ENCODE data around the gene RPS2. TPM values are rescaled to one million over a fixed set of nuclear protein-coding genes. Genes with fewer than 3 reads are reported as not detected.
A peak's percentile ranks its signal among the peaks of the same experiment; 100 is the strongest.

RPS2 gene
- polyA plus RNA-seq, 1 of the 3 experiments (the other 2 are of a cell fraction) = 6,384 TPM

- WGBS (ENCODE audit: low lambda C conversion rate) = 85% methylated on average over 18 of the region's 30 CpGs
Measured at GRCh38 chr16:1941162-1942046, 23.2 kb downstream of the RPS2 start.

More at GRCh38 chr16:1941162-1942046, 23.2 kb downstream of the RPS2 start:
- no peak for TF ChIP-seq SMC3 (IDR thresholded peaks at IDR 0.05; ENCODE audit: low read depth, low read length)
- TF ChIP-seq, protein P1, sequence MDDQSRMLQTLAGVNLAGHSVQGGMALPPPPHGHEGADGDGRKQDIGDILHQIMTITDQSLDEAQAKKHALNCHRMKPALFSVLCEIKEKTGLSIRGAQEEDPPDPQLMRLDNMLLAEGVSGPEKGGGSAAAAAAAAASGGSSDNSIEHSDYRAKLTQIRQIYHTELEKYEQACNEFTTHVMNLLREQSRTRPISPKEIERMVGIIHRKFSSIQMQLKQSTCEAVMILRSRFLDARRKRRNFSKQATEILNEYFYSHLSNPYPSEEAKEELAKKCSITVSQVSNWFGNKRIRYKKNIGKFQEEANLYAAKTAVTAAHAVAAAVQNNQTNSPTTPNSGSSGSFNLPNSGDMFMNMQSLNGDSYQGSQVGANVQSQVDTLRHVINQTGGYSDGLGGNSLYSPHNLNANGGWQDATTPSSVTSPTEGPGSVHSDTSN (IDR thresholded peaks at IDR 0.05) = no peak
- TF ChIP-seq, protein P2, sequence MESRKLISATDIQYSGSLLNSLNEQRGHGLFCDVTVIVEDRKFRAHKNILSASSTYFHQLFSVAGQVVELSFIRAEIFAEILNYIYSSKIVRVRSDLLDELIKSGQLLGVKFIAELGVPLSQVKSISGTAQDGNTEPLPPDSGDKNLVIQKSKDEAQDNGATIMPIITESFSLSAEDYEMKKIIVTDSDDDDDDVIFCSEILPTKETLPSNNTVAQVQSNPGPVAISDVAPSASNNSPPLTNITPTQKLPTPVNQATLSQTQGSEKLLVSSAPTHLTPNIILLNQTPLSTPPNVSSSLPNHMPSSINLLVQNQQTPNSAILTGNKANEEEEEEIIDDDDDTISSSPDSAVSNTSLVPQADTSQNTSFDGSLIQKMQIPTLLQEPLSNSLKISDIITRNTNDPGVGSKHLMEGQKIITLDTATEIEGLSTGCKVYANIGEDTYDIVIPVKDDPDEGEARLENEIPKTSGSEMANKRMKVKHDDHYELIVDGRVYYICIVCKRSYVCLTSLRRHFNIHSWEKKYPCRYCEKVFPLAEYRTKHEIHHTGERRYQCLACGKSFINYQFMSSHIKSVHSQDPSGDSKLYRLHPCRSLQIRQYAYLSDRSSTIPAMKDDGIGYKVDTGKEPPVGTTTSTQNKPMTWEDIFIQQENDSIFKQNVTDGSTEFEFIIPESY (IDR thresholded peaks at IDR 0.05; ENCODE audit: borderline replicate concordance, low read depth) = no peak
- no peak for TF ChIP-seq RAD21 (IDR thresholded peaks at IDR 0.05; ENCODE audit: low read length)
- no peak for TF ChIP-seq GATA2 (CRISPR knock-in tag; IDR thresholded peaks at IDR 0.05)
- no peak for TF ChIP-seq GABPA (IDR thresholded peaks at IDR 0.05; ENCODE audit: low read depth)
- TF ChIP-seq MXI1 (IDR thresholded peaks at IDR 0.05; ENCODE audit: low read depth, low read length) = no peak
- no peak for TF ChIP-seq FOXM1 (IDR thresholded peaks at IDR 0.05; ENCODE audit: low read depth)
- no peak for TF ChIP-seq NRF1 (IDR thresholded peaks at IDR 0.05; ENCODE audit: low read depth, low read length)
- no peak for TF ChIP-seq RCOR1 (IDR thresholded peaks at IDR 0.05; ENCODE audit: low read length)
- TF ChIP-seq NFIC (IDR thresholded peaks at IDR 0.05; ENCODE audit: borderline replicate concordance) = no peak
- TF ChIP-seq POLR2AphosphoS5 (IDR thresholded peaks at IDR 0.05; ENCODE audit: low read depth, low read length) = no peak
- no peak for TF ChIP-seq EZH2phosphoT487 (IDR thresholded peaks at IDR 0.05; ENCODE audit: borderline replicate concordance, low read depth)
- no peak for TF ChIP-seq USF2 (IDR thresholded peaks at IDR 0.05; ENCODE audit: borderline replicate concordance, low read depth, low read length)
- TF ChIP-seq FOXJ3 (CRISPR knock-in tag; IDR thresholded peaks at IDR 0.05) = no peak
- TF ChIP-seq RXRA (IDR thresholded peaks at IDR 0.05; ENCODE audit: borderline replicate concordance, low read depth) = no peak
- TF ChIP-seq ELF1 (IDR thresholded peaks at IDR 0.05) = no peak
- no peak for TF ChIP-seq TAF1 (IDR thresholded peaks at IDR 0.05; ENCODE audit: borderline replicate concordance, low read depth, low read length)
- no peak for TF ChIP-seq REST (IDR thresholded peaks at IDR 0.05; ENCODE audit: low read depth, low read length)
- no peak for TF ChIP-seq RFX5 (IDR thresholded peaks at IDR 0.05; ENCODE audit: low read length)
- Histone ChIP-seq H3F3A (replicated peaks; ENCODE audit: insufficient read depth) (no peaks in the 10 kb centered on the region), H2AFZ (ENCODE audit: low read depth) (peak overlapping the region; percentile 3; the same call in 1 of the 2 replicates), H3K79me2 (ENCODE audit: insufficient read depth) (no peaks in the 10 kb centered on the region), H4K20me1 (ENCODE audit: insufficient read depth) (no peaks in the 10 kb centered on the region), H3K27me3 (ENCODE audit: insufficient read depth) (no peaks in the 10 kb centered on the region), H3K27ac (ENCODE audit: low read depth in 2 of 2, low read length in 1 of 2) (no peak overlapping the region), H3K4me2 (peak overlapping the region; percentile 99), H3K9me2 (no peaks in the 10 kb centered on the region), H3K36me3 (replicated peaks in 1 of 2; ENCODE audit: control insufficient read depth in 1 of 2, insufficient read depth in 2 of 2, low read length in 1 of 2) (peaks cover 4 to 14% of the 10 kb centered on the region in 2 experiments), H3K9me3 (no peaks in the 10 kb centered on the region), H3K9ac (no peak overlapping the region), H3K4me3 (ENCODE audit: low read depth in 2 of 2, low read length in 1 of 2) (peak overlapping the region; percentile 91 to 95; a peak in 3 of 4 replicates), H3K4me1 (ENCODE audit: control insufficient read depth in 1 of 2, insufficient read depth in 2 of 2, low read depth in 1 of 2, low read length in 1 of 2) (peaks cover 0 to 10% of the 10 kb centered on the region in 2 experiments; a peak in 2 of 4 replicates)
- CTCF ChIA-PET = interaction anchor here (0.7 to 2.8 kb wide), 8 partner anchors 9 to 167 kb away, joined by 3 to 18 read pairs (median 4); no protein-coding TSS in a partner anchor
- POLR2A ChIA-PET = interaction anchor here (0.8 to 1.3 kb wide), 3 partner anchors 12 to 23 kb away, joined by 3 to 7 read pairs (median 5); partner anchors contain the start of gene RPS2
- DNase-seq = peak; percentile 9
